Coronary artery (tissue), 2 donors: ENCODE data around the gene EEF1AKMT2.

Experiments
- DNase-seq: peaks from one replicate; pipeline ENCODE4 v3.0.0-alpha.2; 2017; ENCODE audit warnings: low spot score
- H3K27ac ChIP-seq, 2 donors: fragments of 200-600 bp; sonication (generic); one replicate each; pipeline ENCODE4 v1.5.1; 2016 to 2019
- H3K4me3 ChIP-seq: fragments of 200-600 bp; sonication (generic); 2 replicates; pipeline ENCODE4 v1.5.1; 2016; ENCODE audit warnings: mild to moderate bottlenecking, moderate library complexity
- CTCF ChIP-seq: fragments of 200-600 bp; sonication (generic); IDR thresholded peaks from one replicate; pipeline ENCODE4 v1.5.1; 2019; ENCODE audit warnings: antibody characterized with exemption

EEF1AKMT2 gene

GRCh38 chr10:124741281-124741921, 50.3 kb downstream of the EEF1AKMT2 start:
- peak overlapping the region; percentile 53 for H3K4me3 ChIP-seq
- TF ChIP-seq CTCF, result peak; percentile 63
- peak overlapping the region; percentile 57 to 88 for H3K27ac ChIP-seq
- DNase-seq, result no peak

DNA sequence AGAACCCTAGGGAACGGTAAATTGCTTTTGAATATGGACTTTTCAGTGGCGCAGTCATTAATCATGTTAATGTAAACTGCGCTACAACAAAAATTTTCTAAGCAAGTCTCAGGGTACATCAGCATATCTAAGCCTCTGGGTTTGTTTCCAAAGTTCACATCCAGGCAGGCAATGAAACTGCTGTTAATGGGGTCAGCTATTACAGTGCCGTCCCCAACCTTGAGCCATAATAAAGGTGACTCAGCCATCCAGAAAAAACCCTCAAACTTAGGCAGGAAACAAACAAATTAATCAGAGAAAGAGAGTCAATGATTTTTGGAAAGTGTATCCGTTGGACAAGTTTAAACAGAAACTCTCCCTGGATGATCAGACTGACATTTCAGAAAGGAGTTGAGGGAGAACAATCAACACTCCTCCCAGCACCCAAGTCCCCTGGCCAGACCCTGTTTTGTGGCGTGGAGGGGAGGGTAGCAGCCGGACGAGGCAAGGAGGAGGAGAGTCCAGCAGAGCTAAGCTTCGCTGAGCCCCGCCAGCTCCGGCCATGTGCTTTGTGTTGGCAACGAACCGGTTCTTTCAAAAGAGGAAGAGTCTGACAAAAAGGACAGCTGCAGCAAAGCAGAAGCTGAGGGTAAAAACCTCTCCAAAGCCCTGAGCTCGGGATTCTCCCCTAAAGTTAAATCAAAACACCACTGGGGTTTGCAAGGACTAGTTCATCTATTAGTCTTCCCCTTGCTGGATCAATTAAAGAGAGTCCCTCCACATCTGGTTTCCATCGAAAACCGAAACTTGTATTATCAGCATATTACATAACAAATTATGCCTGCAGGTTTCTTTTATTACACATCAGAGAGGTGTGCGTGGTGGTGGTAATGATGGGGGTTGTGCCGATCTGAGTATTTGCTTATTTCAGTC, 51.1 kb downstream of the EEF1AKMT2 start:
- TF ChIP-seq CTCF, result no peak
- H3K4me3 ChIP-seq, result peak overlapping the region; percentile 53
- H3K27ac ChIP-seq, result peak overlapping the region; percentile 57 to 88
- DNase-seq, result no peak

- no peak for DNase-seq
- peak overlapping the region; percentile 53 for H3K4me3 ChIP-seq
- TF ChIP-seq CTCF, result no peak
- peak overlapping the region; percentile 57 to 88 for H3K27ac ChIP-seq
These were observed 51.7 kb downstream of the EEF1AKMT2 start for GRCh38 chr10:124739986-124740368.

DNA sequence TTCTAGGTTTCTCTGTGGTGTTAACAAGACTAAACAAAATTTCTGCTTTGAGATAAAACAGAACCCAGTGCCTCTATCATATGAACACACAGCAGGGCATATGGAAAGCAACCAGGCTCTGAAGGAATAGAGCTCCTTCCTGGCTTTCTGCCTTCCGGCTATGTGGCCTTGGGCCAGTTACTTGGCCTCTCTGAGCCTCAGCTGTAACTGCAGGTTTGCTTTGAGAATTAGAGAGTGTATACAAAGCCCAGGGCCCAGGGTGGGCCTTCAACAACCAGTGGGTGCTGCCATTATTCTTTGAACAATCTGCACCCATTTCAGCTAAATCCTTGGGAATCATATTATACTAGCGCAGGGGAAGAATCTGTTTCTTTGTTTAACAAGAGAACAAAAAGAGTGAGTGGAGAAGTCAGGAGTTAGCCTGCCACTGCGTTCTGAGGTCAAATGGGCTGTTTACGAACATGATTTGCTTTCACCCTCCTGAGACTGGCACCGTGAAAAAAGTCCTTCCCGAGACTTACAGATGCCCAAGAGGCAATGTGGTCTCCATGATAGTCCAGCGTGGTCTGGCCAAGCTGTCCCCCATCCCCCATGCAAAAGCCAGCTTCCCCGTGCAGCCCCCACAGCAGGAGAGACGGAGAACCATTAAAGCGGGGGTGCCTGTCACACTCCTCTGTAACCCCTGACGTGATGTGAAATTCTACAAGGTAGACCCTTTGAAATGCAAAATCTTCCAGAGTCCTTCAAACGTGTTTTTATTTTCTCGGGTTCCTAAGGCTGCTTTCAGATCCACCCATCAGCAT, 52.4 kb downstream of the EEF1AKMT2 start:
- DNase-seq, result no peak

GRCh38 chr10:124738441-124738840, 53.2 kb downstream of the EEF1AKMT2 start:
- Histone ChIP-seq H3K27ac (peak overlapping the region in 1 of 2 donors; percentile 88), H3K4me3 (no peak overlapping the region)
- no peak for TF ChIP-seq CTCF
- no peak for DNase-seq

More for the DNA sequence above, 52.4 kb downstream of the EEF1AKMT2 start:
- no peak overlapping the region for H3K4me3 ChIP-seq
- TF ChIP-seq CTCF, result no peak
- peak overlapping the region; percentile 15 to 88 for H3K27ac ChIP-seq

GRCh38 chr10:124737708-124738107, 54.0 kb downstream of the EEF1AKMT2 start:
- no peak for DNase-seq
- TF ChIP-seq CTCF, result no peak
- Histone ChIP-seq H3K4me3 (no peak overlapping the region), H3K27ac (peak overlapping the region in 1 of 2 donors; percentile 75)
